Epithelial cell of esophagus (primary cell): Measurements from ENCODE around the gene MXRA8.
A peak's percentile ranks its signal among the peaks of the same experiment; 100 is the strongest.

Experiments used
- DNase-seq: peaks from one replicate; pipeline ENCODE4 v3.0.0; 2010; ENCODE audit warnings: low read depth
- H3K4me3 ChIP-seq: 2 replicates; pipeline ENCODE4 v1.5.1; 2011; ENCODE audit warnings: mild to moderate bottlenecking, low read length, control low read depth
- CTCF ChIP-seq: IDR thresholded peaks from 2 replicates; pipeline ENCODE4 v1.5.1; 2011; ENCODE audit warnings: low read depth, mild to moderate bottlenecking, low read length, control low read depth, inconsistent platforms; ENCODE audit not compliant: insufficient read depth; ENCODE audit errors: missing control alignments

The MXRA8 gene

GRCh38 chr1:1357871-1358432, 403 bp downstream of the MXRA8 start:
- no peak for TF ChIP-seq CTCF
- no peak for DNase-seq
- H3K4me3 ChIP-seq, result no peak overlapping the region

GRCh38 chr1:1356796-1357401, 1.5 kb downstream of the MXRA8 start:
- no peak overlapping the region for H3K4me3 ChIP-seq
- no peak for TF ChIP-seq CTCF
- DNase-seq, result no peak

DNA sequence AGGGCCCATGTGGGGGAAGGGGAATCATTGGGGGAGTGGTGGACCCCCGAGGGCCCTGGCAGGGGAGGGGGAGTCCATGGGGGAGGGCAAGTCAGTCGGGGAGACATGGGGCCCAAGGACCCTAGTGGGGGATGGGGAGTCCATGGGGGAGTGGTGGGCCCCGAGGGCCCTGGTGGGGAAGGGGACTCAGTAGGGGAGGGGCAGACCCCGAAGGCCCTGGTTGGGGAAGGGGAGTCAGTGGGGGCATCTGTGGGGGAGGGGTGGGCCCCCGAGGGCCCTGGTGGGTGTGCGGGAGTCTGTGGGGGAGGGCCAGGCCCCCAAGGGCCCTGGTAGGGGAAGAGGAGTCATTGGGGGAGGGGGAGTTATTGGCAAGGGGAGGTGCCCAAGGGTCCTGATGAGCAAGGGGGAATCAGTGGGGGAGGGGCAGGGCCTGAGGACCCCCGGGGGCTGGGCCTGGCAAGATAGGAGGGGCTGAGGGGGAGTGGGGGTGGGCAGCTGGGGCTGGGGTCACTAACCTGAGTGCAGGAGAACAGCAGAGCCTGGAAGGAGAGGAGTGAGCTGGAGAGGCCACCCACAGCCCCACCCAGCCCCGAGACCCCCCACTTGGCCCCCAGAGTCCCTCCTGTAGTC, 2.1 kb downstream of the MXRA8 start:
- TF ChIP-seq CTCF, result no peak
- no peak for DNase-seq
- H3K4me3 ChIP-seq, result no peak overlapping the region

GRCh38 chr1:1355416-1355815, 2.9 kb downstream of the MXRA8 start:
- H3K4me3 ChIP-seq, result no peak overlapping the region
- DNase-seq, result peak; percentile 41

DNA sequence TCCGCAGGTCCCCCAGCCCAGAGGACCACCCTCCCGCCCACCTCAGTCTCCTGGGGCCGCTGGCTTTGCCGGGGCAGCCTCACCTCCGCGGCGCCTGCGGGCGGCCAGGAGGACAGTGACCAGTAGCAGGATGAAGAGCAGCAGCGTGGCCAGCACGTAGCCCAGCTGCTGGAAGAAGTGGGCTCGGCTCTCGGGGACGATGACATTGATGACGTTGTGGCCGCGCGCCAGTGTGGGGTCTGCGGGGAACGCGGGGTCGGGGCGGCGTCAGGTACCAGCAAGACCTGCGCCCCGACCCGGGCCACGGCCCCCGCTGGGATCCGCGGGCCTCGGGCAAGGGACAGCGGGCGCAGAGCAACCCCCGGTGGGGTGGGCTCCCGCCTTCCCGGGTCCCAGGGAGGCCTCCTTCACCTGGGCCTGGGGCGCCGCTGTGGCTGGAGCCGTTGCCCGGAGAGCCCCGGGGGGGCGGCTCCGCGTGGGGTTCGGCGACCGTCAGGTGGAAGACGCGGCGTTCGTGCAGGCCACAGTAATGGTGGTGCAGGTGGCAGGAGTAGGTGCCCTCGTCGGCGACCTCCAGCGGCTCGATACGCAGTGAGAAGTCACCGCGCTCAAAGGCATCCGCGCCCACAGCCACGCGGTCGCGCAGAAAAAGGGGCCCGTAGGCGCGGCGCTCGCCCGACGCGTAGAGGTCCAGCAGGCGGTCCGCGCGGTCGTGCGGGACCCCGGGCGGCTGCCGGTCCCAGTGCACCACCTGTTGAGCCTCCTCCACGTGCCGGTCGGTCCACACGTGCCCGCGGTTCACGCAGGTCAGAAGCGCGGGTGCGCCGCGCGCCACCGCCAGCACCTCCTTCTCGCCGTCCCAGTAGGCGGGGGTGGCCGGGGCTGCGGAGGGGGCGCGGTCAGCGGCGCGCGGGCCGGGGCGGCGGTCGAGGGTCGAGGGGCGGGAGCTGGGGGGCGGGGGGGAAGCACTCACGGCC, 3.8 kb downstream of the MXRA8 start:
- TF ChIP-seq CTCF, result no peak

More at GRCh38 chr1:1355416-1355815, 2.9 kb downstream of the MXRA8 start:
- no peak for TF ChIP-seq CTCF

GRCh38 chr1:1353389-1354151, 4.8 kb downstream of the MXRA8 start:
- DNase-seq, result no peak
- TF ChIP-seq CTCF, result no peak

More for the DNA sequence above, 3.8 kb downstream of the MXRA8 start:
- DNase-seq, result no peak
- no peak overlapping the region for H3K4me3 ChIP-seq

More at GRCh38 chr1:1353389-1354151, 4.8 kb downstream of the MXRA8 start:
- no peak overlapping the region for H3K4me3 ChIP-seq
